A549 (cell line): Measurements from ENCODE around the gene TSGA10IP. TPM values are rescaled to one million over a fixed set of nuclear protein-coding genes. Genes with fewer than 3 reads are reported as not detected.

ENCODE experiments used
- ATAC-seq, 2 experiments: fragments of 200-7000 bp in 1 of 2; fragments of >200 bp in 1 of 2; cut with Nextera tagmentation in 1 of 2; cut with Tn5 transposase in 1 of 2; 3 replicates each; pipeline versions ENCODE4 v1.8.0 to v1.9.1; 2018 to 2020; ENCODE audit warnings: mild to moderate bottlenecking in 1 of 2, moderate library complexity in 1 of 2
- CTCF ChIA-PET: fragments of 300-600 bp; sonication (Branson Sonifier 250); formaldehyde crosslinking; extraction: SDS; loops from one replicate; lab custom pipeline; 2021; ENCODE audit warnings: antibody characterized with exemption, inconsistent platforms; lab: Yijun Ruan, JAX
- POLR2A ChIA-PET: fragments of 350-600 bp; formaldehyde crosslinking; extraction: SDS; loops from one replicate; lab custom pipeline; 2021; ENCODE audit warnings: antibody characterized with exemption, inconsistent platforms; lab: Yijun Ruan, JAX
- DNase-seq, 2 experiments: peaks; one replicate each; pipeline versions ENCODE4 v3.0.0 to v3.0.0-alpha.2; 2011 to 2016; ENCODE audit warnings: low read depth in 1 of 2, low spot score in 1 of 2
- FAIRE-seq: peaks from 2 replicates; lab custom pipeline; 2011; peaks lifted over from hg19 to GRCh38; lab: Jason Lieb, UNC
- H3K27ac ChIP-seq, 2 experiments: fragments of >200 bp; sonication (Bioruptor Twin); formaldehyde crosslinking; 3 replicates each; pipeline ENCODE4 v1.5.1; 2016 to 2017
- H3K4me1 ChIP-seq: fragments of >200 bp; sonication (Bioruptor Twin); formaldehyde crosslinking; 3 replicates; pipeline ENCODE4 v1.6.1; 2016
- H3K4me2 ChIP-seq: fragments of >200 bp; sonication (Bioruptor Twin); formaldehyde crosslinking; 3 replicates; pipeline ENCODE4 v1.6.1; 2016
- H3K4me3 ChIP-seq: fragments of >200 bp; sonication (Bioruptor Twin); formaldehyde crosslinking; 3 replicates; pipeline ENCODE4 v1.5.1; 2016
- H3K9me3 ChIP-seq: fragments of >200 bp; sonication (Bioruptor Twin); formaldehyde crosslinking; 3 replicates; pipeline ENCODE4 v1.6.1; 2016
- CEBPB ChIP-seq, 2 experiments: fragments of >200 bp in 1 of 2; sonication (Bioruptor Twin) in 1 of 2; formaldehyde crosslinking in 1 of 2; IDR thresholded peaks; 2 replicates each; pipeline ENCODE4 v1.6.1; 2012 to 2016
- CHD4 ChIP-seq: fragments of 200-600 bp; sonication (generic); IDR thresholded peaks from 2 replicates; pipeline ENCODE4 v1.6.1; 2016; ENCODE audit warnings: antibody characterized with exemption, mild to moderate bottlenecking, borderline replicate concordance
- EHMT2 ChIP-seq: fragments of 200-600 bp; sonication (generic); IDR thresholded peaks from 2 replicates; pipeline ENCODE4 v1.6.1; 2016; ENCODE audit warnings: antibody characterized with exemption, low read depth, mild to moderate bottlenecking, moderate library complexity
- ELK1 ChIP-seq: fragments of 150-350 bp; IDR thresholded peaks from 2 replicates; pipeline ENCODE4 v1.6.1; 2014; ENCODE audit warnings: low read depth, mild to moderate bottlenecking, low read length
- HDAC2 ChIP-seq: fragments of 200-600 bp; sonication (generic); IDR thresholded peaks from 2 replicates; pipeline ENCODE4 v1.6.1; 2016
- JUNB ChIP-seq: fragments of >200 bp; sonication (Bioruptor Twin); formaldehyde crosslinking; IDR thresholded peaks from 2 replicates; pipeline ENCODE4 v1.6.1; 2016
- KDM1A ChIP-seq: fragments of 200-600 bp; sonication (generic); IDR thresholded peaks from 2 replicates; pipeline ENCODE4 v1.6.1; 2016; ENCODE audit warnings: low read depth, mild to moderate bottlenecking
- KDM5A ChIP-seq: fragments of 200-600 bp; sonication (generic); IDR thresholded peaks from 2 replicates; pipeline ENCODE4 v1.6.1; 2016; ENCODE audit warnings: antibody characterized with exemption, mild to moderate bottlenecking
- MAFK ChIP-seq: fragments of 450-650 bp; IDR thresholded peaks from 2 replicates; pipeline ENCODE4 v1.6.1; 2014; ENCODE audit not compliant: partially characterized antibody
- NFE2L2 ChIP-seq: fragments of 150-350 bp; conservative IDR thresholded peaks from 2 replicates; pipeline ENCODE4 v1.6.1; 2014; ENCODE audit warnings: low read length
- PBX3 ChIP-seq: IDR thresholded peaks from 2 replicates; pipeline ENCODE4 v1.6.1; 2012
- POLR2AphosphoS2 ChIP-seq: conservative IDR thresholded peaks from 2 replicates; pipeline ENCODE4 v1.6.1; 2012; ENCODE audit warnings: low read length, improper control_type of control experiment, inconsistent platforms
- RAD21 ChIP-seq, 2 experiments: fragments of >200 bp in 1 of 2; sonication (Bioruptor Twin) in 1 of 2; formaldehyde crosslinking in 1 of 2; IDR thresholded peaks in 1 of 2; conservative IDR thresholded peaks in 1 of 2; 2 replicates in 1 of 2; 3 replicates in 1 of 2; pipeline ENCODE4 v1.6.1; 2012 to 2018; ENCODE audit warnings: inconsistent platforms in 1 of 2
- REST ChIP-seq: fragments of 200-600 bp; sonication (generic); IDR thresholded peaks from 2 replicates; pipeline ENCODE4 v1.6.1; 2016; ENCODE audit warnings: antibody characterized with exemption, mild to moderate bottlenecking, moderate library complexity
- RFX5 ChIP-seq: fragments of 450-650 bp; IDR thresholded peaks from 2 replicates; pipeline ENCODE4 v1.7.1; 2014; ENCODE audit warnings: antibody characterized with exemption, mild to moderate bottlenecking, moderate library complexity
- USF2 ChIP-seq: fragments of 450-650 bp; IDR thresholded peaks from 2 replicates; pipeline ENCODE4 v1.6.1; 2014; ENCODE audit warnings: antibody characterized with exemption
- ZFP36 ChIP-seq: fragments of 450-650 bp; IDR thresholded peaks from 2 replicates; pipeline ENCODE4 v1.6.1; 2014; ENCODE audit warnings: borderline replicate concordance; ENCODE audit not compliant: partially characterized antibody
- WGBS: methylation state at CpG from one replicate; pipeline ENCODE4 v1.1.6; 2017; ENCODE audit errors: missing lambda C conversion rate; 5-methylcytosine and 5-hydroxymethylcytosine counted together
- polyA plus RNA-seq, 4 experiments: library from polyadenylated mRNA; depleted of rRNA in 3 of 4; stranded (reverse); fragments of >200 nt; fragmentation: RNase III in 1 of 4; extraction: RNeasy Plus Mini Kit Qiagen cat#74134 plus additional on column Dnase treatment in 1 of 4; gene quantifications; 2 replicates in 3 of 4; 3 replicates in 1 of 4; pipeline ENCODE4 v1.2.3, GENCODE V29; 2011 to 2017

TSGA10IP gene
- polyA plus RNA-seq, 2 of the 4 experiments (the other 2 are of a cell fraction): not detected

- FAIRE-seq (no peak), DNase-seq (no peak), ATAC-seq (no peak)
- Histone ChIP-seq H3K9me3 (no peaks in the 10 kb centered on the region), H3K4me1 (no peaks in the 10 kb centered on the region), H3K27ac (no peak overlapping the region), H3K4me3 (no peak overlapping the region), H3K4me2 (no peak overlapping the region)
- WGBS: 88% methylated on average over 39 of the region's 43 CpGs
- TF ChIP-seq JUNB: no peak
- no peak for TF ChIP-seq EHMT2
- TF ChIP-seq USF2: no peak
- no peak for TF ChIP-seq REST
- TF ChIP-seq MAFK: no peak
- TF ChIP-seq HDAC2: no peak
- TF ChIP-seq POLR2AphosphoS2: no peak
- no peak for TF ChIP-seq ELK1
- no peak for TF ChIP-seq RAD21 (conservative IDR thresholded peaks at IDR 0.05 in 1 of 2, IDR thresholded peaks at IDR 0.05 in 1 of 2)
- no peak for TF ChIP-seq ZFP36
- no peak for TF ChIP-seq CEBPB (IDR thresholded peaks at IDR 0.05)
- no peak for TF ChIP-seq KDM5A
- TF ChIP-seq CHD4: no peak
- TF ChIP-seq PBX3: no peak
- no peak for TF ChIP-seq KDM1A
- no peak for TF ChIP-seq NFE2L2
- no peak for TF ChIP-seq RFX5
- ChIA-PET CTCF (interaction anchor here (1.0 to 11.8 kb wide), 7 partner anchors 8 to 92 kb away, joined by 3 to 163 read pairs (median 5); partner anchors contain the start of genes CCDC85B and FIBP), POLR2A (no interaction called here)
These were observed 31.2 kb downstream of the TSGA10IP start for GRCh38 chr11:65976216-65977176.
